Vagina (tissue), 2 donors: ENCODE measurements around the gene INPP5K.

ENCODE experiments used
- POLR2A ChIP-seq, 2 donors: fragments of 450-650 bp; IDR thresholded peaks; one replicate each; pipeline ENCODE4 v1.6.1; 2017; ENCODE audit warnings: antibody characterized with exemption in 2 of 2, mild to moderate bottlenecking in 2 of 2, moderate library complexity in 2 of 2
- TF ChIP-seq, protein P1 (sequence below), 3 experiments: fragments of 450-650 bp in 2 of 3; fragments of 200-600 bp in 1 of 3; sonication (generic) in 1 of 3; IDR thresholded peaks; one replicate each; pipeline ENCODE4 v1.5.1; 2017 to 2019; ENCODE audit warnings: antibody characterized with exemption in 3 of 3, mild to moderate bottlenecking in 2 of 3, moderate library complexity in 2 of 3

DNA sequence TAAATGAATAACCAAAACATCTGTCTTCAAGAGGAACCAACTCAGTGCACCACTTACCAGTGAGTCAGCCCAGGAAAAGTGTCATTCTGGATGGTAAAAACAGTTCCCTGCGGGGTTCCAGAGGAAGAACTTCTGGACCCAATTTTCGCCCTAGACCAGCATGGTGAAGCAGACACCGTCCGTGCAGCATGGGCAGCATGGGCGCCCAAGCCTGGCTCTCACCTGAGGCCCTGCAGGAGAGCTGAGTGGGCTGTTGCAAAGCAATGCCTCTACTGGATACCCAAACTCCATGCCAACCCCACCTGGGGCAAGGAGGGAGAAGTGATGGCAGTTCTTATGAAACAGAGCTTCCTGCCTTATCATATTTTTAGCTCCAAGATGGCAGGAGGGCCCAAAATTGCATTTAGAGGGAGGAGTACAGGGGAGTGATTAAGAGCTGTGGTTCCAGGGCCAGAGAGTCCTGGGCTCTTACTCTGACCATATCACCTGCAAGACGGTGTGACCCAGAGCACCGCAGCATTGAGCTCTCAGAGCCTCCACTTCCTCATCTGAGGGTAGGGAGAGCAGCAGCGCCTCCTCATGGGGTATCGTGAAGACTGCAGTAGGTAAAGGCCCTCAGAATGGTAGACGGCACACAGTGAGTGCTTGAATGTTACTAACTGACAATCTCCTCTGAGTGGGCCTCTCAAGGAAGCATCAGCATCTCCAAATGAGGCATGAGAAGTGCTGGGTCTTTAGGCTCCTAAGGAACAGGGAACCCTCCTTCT, 16.6 kb upstream of the INPP5K start:
- no peak for TF ChIP-seq POLR2A (IDR thresholded peaks at IDR 0.05)
- TF ChIP-seq, protein P1, sequence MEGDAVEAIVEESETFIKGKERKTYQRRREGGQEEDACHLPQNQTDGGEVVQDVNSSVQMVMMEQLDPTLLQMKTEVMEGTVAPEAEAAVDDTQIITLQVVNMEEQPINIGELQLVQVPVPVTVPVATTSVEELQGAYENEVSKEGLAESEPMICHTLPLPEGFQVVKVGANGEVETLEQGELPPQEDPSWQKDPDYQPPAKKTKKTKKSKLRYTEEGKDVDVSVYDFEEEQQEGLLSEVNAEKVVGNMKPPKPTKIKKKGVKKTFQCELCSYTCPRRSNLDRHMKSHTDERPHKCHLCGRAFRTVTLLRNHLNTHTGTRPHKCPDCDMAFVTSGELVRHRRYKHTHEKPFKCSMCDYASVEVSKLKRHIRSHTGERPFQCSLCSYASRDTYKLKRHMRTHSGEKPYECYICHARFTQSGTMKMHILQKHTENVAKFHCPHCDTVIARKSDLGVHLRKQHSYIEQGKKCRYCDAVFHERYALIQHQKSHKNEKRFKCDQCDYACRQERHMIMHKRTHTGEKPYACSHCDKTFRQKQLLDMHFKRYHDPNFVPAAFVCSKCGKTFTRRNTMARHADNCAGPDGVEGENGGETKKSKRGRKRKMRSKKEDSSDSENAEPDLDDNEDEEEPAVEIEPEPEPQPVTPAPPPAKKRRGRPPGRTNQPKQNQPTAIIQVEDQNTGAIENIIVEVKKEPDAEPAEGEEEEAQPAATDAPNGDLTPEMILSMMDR (IDR thresholded peaks at IDR 0.05): no peak
